Cardiac fibroblast (primary cell): ENCODE data around the gene TTC21A.

Source experiments
- DNase-seq, 2 donors: peaks; one replicate each; pipeline versions ENCODE4 v3.0.0 to v3.0.0-alpha.2; 2010; ENCODE audit warnings: low read depth in 2 of 2
- H3K4me3 ChIP-seq, 2 donors: replicated peaks in 1 of 2; 1 replicate in 1 of 2; 2 replicates in 1 of 2; pipeline ENCODE4 v1.5.1; 2011; ENCODE audit warnings: low read depth in 2 of 2, low read length in 2 of 2, mild to moderate bottlenecking in 2 of 2, moderate library complexity in 1 of 2
- TF ChIP-seq, protein P1 (sequence below): IDR thresholded peaks from one replicate; pipeline ENCODE4 v1.5.1; 2011; ENCODE audit warnings: low read depth, mild to moderate bottlenecking, low read length, inconsistent platforms

Gene TTC21A

DNA sequence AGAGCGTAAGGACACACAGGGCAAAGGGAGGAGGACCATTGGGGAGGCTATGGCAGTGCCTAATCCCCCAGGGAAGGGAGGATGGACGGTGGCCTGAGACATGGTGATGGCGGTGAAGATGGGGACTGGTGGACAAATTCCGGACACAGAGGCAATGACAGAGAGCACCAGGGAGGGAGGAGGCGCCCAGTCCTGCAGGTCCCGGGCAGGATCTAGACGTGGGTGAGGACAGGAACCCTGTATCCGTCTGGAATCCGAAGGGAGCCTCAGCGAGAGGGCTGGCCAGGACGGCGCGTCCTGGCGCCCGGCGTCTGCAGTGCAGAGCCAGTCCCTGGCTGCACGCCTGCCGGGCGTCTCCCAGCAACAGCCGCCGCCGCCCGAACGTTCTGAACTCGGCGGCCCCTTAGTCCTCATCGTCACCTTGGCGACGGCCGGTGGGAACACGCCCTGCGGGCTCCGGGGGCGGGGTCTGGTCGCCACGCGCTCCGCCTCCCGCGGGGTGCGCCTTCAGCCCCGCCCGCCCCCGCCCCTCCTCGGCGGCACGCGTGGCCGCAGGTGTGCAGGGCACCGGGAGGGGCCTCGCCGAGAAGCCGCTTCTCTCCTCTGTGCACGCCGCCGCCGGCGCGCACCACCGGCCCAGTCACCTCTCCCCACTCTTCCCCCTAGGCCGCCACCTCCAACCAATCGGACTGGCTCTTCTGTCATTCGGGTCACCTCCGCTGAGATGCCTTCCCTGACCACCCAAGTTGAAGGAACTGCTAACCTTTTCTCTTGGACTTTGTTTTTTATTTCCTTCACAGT is 73.3 kb downstream of the TTC21A start:
- TF ChIP-seq, protein P1, sequence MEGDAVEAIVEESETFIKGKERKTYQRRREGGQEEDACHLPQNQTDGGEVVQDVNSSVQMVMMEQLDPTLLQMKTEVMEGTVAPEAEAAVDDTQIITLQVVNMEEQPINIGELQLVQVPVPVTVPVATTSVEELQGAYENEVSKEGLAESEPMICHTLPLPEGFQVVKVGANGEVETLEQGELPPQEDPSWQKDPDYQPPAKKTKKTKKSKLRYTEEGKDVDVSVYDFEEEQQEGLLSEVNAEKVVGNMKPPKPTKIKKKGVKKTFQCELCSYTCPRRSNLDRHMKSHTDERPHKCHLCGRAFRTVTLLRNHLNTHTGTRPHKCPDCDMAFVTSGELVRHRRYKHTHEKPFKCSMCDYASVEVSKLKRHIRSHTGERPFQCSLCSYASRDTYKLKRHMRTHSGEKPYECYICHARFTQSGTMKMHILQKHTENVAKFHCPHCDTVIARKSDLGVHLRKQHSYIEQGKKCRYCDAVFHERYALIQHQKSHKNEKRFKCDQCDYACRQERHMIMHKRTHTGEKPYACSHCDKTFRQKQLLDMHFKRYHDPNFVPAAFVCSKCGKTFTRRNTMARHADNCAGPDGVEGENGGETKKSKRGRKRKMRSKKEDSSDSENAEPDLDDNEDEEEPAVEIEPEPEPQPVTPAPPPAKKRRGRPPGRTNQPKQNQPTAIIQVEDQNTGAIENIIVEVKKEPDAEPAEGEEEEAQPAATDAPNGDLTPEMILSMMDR: no peak
- DNase-seq: peak; percentile 85 to 92
- peak overlapping the region; percentile 27 to 43 for H3K4me3 ChIP-seq

DNA sequence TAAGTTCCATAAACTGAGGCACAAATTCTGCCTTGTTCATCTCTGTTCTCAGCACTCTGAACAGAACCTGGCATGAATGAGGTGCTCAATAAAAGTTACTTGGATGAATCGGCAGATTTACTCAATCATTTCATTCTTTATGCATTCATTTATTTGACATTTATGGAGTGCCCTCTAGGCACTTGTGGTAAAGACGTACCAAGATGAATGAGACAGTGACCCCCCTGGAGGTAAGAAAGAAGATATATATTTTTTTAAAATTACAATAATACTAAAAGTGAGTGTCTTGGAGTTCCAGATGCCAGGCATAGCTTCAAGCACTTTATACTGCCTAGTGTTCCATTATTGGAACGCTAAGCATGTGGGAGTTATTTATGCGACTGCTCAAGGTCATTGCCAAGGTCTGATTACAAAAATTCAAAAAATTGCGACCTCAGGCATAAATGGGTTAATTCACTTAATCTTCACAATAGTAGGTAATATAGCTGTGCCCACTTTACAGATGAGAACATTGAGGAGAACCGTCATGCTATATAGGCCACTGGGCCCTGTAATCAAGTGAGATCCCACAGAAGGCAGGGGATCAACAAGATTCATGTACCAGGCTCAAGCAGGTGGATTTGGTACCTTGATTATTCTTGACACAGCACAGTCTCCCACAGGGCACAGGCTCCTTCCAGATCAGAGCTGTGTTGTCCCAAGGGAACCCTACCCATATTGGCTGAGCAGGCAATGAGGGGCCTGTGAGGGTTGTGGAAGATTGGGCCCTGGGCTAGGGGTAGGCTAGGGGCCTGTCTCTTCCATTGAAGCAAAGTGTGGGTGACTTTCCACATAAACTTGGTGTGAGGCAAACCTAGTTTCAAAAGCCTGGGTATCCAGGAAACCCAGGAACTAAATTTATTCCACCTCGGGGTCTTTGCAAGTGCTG is 74.2 kb downstream of the TTC21A start:
- no peak for DNase-seq
- TF ChIP-seq, protein P1: no peak
- no peak overlapping the region for H3K4me3 ChIP-seq

DNA sequence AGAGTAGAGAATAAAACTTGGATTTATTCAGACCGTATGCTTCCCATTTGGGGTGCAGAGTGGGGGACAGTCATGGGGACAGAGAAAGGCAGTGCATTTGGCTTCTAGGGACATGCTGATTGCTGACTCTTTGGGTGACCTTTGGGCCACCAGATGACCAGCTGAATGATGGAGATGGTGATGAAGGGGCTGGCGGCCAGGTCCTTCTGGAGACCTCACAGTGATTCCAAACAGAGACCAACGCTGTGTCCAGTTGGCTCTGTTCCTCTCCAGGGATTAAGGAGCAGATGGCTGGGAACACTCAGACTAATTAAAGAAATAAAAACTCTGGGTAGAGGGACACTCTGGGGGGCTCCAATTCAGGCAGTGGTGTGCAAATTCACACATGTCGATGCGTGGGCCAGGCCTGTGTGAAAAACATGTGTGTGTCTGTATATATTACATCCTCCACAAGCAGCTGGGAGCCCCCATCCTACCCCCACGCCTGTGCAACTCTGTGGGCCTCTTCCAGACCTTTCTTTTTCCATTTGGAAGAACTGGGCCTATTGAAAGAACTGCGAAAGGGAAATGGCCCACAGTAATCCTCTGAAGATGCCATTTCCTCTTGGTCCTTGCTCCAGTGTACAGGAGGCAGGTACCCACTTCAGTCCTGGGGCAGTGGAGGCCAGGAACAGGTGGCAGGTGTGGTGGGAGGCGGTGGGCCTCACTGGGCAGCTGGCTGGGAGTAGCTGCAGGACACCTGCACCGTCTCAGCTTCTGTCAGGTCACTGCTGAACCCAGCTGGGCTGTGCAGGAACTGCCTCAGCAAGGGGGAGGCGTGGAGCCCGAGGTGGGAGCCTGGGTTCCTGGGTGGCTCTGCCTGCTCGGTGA is 76.0 kb downstream of the TTC21A start:
- TF ChIP-seq, protein P1: no peak
- H3K4me3 ChIP-seq: no peak overlapping the region
- no peak for DNase-seq

DNA sequence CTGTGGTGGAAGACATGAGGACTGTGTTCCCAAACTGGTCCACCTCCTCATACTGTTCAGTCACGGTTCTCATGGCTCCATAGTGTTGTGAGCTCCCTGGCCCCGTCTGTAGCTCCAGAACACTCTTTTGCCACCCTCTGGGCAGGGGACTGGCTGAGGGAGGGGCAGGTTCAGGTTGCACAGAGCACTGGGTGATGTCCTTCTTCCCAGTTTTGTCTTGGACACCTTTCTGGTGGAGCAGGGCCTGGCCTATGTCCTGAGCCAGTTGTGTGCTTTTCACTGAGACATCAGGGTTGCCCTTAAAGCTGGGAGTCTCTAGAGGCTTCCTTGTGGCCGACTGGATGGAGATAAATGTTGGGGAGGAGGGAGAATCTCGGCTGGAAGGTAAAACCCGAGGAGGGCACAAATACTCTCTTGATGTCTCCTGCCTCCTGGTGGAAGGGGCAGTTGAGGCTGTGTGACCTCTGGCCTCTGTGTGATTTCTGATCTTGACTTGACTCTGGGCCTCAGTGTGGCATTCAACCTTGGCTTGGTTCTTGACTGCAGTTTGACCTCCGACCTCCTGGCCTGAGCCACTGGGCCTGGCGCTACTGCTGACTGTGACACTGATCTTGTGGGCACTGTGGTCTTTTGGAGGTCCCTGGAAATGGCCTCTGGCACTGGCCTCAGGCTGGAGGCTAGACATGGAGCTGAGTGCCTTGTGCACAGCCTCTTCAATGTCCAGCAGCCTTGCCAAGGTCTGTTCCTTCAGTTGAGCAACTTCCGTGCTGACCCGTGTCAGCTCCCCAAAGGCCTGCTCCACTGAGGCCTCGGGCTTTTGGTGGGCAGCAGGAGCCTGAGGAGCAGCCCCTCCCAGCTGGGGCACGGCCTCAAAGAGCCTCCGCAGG is 76.8 kb downstream of the TTC21A start:
- TF ChIP-seq, protein P1: no peak
- DNase-seq: no peak
- no peak overlapping the region for H3K4me3 ChIP-seq

DNA sequence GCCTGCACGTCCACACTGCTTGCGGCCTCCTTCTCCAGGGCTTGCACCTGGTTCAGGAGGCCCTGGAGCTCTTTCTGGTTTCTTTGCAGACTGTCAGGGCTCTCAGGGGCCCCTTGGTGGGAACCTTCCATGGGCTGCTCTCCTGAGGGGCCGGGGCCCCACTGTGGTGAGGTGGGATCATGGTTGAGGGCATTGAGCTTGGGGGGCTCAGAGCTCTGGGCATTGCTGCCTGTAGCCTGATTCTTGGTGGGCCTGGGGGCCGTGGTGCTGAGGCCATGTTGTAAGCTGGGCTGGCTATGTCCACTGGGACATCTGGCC is 77.4 kb downstream of the TTC21A start:
- no peak overlapping the region for H3K4me3 ChIP-seq
- DNase-seq: no peak
- TF ChIP-seq, protein P1: no peak
